Astrocyte of the cerebellum (primary cell): ENCODE results near the gene MEIS2.

ENCODE experiments used
- DNase-seq: peaks from one replicate; pipeline ENCODE4 v3.0.0-alpha.2; 2011; ENCODE audit warnings: low read depth
- H3K4me3 ChIP-seq: 2 replicates; pipeline ENCODE4 v1.5.1; 2011; ENCODE audit warnings: mild to moderate bottlenecking, low read depth, low read length, moderate library complexity
- CTCF ChIP-seq: IDR thresholded peaks from 2 replicates; pipeline ENCODE4 v1.5.1; 2012; ENCODE audit warnings: low read length, low read depth, moderate library complexity, mild to moderate bottlenecking; ENCODE audit errors: missing control alignments
- in situ Hi-C: cut with HindIII; loops from 2 replicates; pipeline ENCODE4 v1.10.0; 2017; ENCODE audit warnings: low sequenced_read_pairs

The MEIS2 gene

GRCh38 chr15:36978126-36978525 is 122.2 kb downstream of the MEIS2 start:
- in situ Hi-C loops = no loop called here
- no peak for DNase-seq
- no peak overlapping the region for H3K4me3 ChIP-seq
- TF ChIP-seq CTCF = no peak

- in situ Hi-C loops = no loop called here
- DNase-seq = no peak
- H3K4me3 ChIP-seq = no peak overlapping the region
- TF ChIP-seq CTCF = no peak
These were observed 122.7 kb downstream of the MEIS2 start for GRCh38 chr15:36977659-36978058.

GRCh38 chr15:36972704-36973103 is 127.6 kb downstream of the MEIS2 start:
- no peak for TF ChIP-seq CTCF

GRCh38 chr15:36970522-36970921 is 129.8 kb downstream of the MEIS2 start:
- no peak for DNase-seq
- in situ Hi-C loops = no loop called here
- H3K4me3 ChIP-seq = no peak overlapping the region
- TF ChIP-seq CTCF = no peak

More at GRCh38 chr15:36972704-36973103, 127.6 kb downstream of the MEIS2 start:
- H3K4me3 ChIP-seq = no peak overlapping the region
- DNase-seq = no peak
- in situ Hi-C loops = no loop called here

- no peak for DNase-seq
- no peak for TF ChIP-seq CTCF
- in situ Hi-C loops = no loop called here
- no peak overlapping the region for H3K4me3 ChIP-seq
These were observed 132.4 kb downstream of the MEIS2 start for GRCh38 chr15:36967929-36968328.

- no peak for TF ChIP-seq CTCF
- in situ Hi-C loops = no loop called here
- no peak for DNase-seq
- H3K4me3 ChIP-seq = no peak overlapping the region
These were observed 133.6 kb downstream of the MEIS2 start for GRCh38 chr15:36966708-36967107.
